Ishikawa (cell line): ENCODE measurements around the gene CYSTM1.

Experiments
- EGR1 ChIP-seq: IDR thresholded peaks from 2 replicates; pipeline ENCODE4 v1.6.1; 2012
- EP300 ChIP-seq: IDR thresholded peaks from 2 replicates; pipeline ENCODE4 v1.6.1; 2012; ENCODE audit warnings: borderline replicate concordance
- ZBTB7A ChIP-seq: IDR thresholded peaks from 2 replicates; pipeline ENCODE4 v1.6.1; 2012; ENCODE audit warnings: low read depth

- TF ChIP-seq EGR1 (no peak), EP300 (no peak), ZBTB7A (no peak)
Measured at GRCh38 chr5:140248414-140248813, 73.4 kb downstream of the CYSTM1 start.
